Esophagus squamous epithelium (tissue), 5 donors: ENCODE data around the gene GRIK4. TPM values are rescaled to one million over a fixed set of nuclear protein-coding genes. Genes with fewer than 3 reads are reported as not detected.

ENCODE experiments used
- DNase-seq: peaks from one replicate; lab custom pipeline; 2025; lab: John Stamatoyannopoulos, UW
- H3K27ac ChIP-seq, 4 donors: fragments of 200-600 bp; sonication (generic); one replicate each; pipeline ENCODE4 v1.5.1; 2016 to 2019; ENCODE audit warnings: mild to moderate bottlenecking in 1 of 4
- H3K27me3 ChIP-seq, 4 donors: fragments of 200-600 bp; sonication (generic); 1 replicate in 3 of 4; 2 replicates in 1 of 4; pipeline versions ENCODE4 v1.5.1 to v1.6.0; 2017 to 2021; ENCODE audit warnings: antibody characterized with exemption in 1 of 4
- H3K36me3 ChIP-seq, 3 donors: fragments of 200-600 bp; sonication (generic); one replicate each; pipeline ENCODE4 v1.5.1; 2016 to 2019
- H3K4me1 ChIP-seq, 3 donors: fragments of 200-600 bp; sonication (generic); one replicate each; pipeline ENCODE4 v1.5.1; 2017 to 2019
- H3K4me3 ChIP-seq, 4 donors: fragments of 200-600 bp; sonication (generic); 1 replicate in 3 of 4; 2 replicates in 1 of 4; pipeline ENCODE4 v1.5.1; 2016 to 2019; ENCODE audit warnings: mild to moderate bottlenecking in 2 of 4, moderate library complexity in 1 of 4
- H3K9me3 ChIP-seq, 3 donors: fragments of 200-600 bp; sonication (generic); one replicate each; pipeline ENCODE4 v1.5.1; 2016 to 2019
- CTCF ChIP-seq, 6 experiments: fragments of 450-650 bp in 4 of 6; fragments of 200-600 bp in 2 of 6; sonication (generic) in 2 of 6; IDR thresholded peaks; one replicate each; pipeline ENCODE4 v1.5.1; 2016 to 2019; ENCODE audit warnings: antibody characterized with exemption in 6 of 6, mild to moderate bottlenecking in 4 of 6, moderate library complexity in 4 of 6
- POLR2A ChIP-seq, 4 donors: fragments of 450-650 bp; IDR thresholded peaks; one replicate each; pipeline ENCODE4 v1.6.1; 2017; ENCODE audit warnings: antibody characterized with exemption in 4 of 4, mild to moderate bottlenecking in 4 of 4, moderate library complexity in 3 of 4
- WGBS, 2 donors: methylation state at CpG; one replicate each; pipeline ENCODE4 v1.1.5; 2018; 5-methylcytosine and 5-hydroxymethylcytosine counted together
- intact Hi-C: fragments of 100-400 bp; cut with DNase I; formaldehyde crosslinking; loops from one replicate; pipeline ENCODE4 v1.15.0; 2022
- total RNA-seq, 4 donors: library from RNA; depleted of rRNA; stranded (reverse); fragments of >200 nt; gene quantifications; one replicate each; pipeline ENCODE4 v1.1.0, GENCODE V29; 2016
- donor health status: DM: yes; HTN: yes; CAD: no.

GRIK4 gene
- total RNA-seq, 4 donors from 2014 or later = 0.15 to 0.19 TPM; not detected in 2

- TF ChIP-seq POLR2A (IDR thresholded peaks at IDR 0.05) = no peak
- no peak for TF ChIP-seq CTCF (IDR thresholded peaks at IDR 0.05)
- DNase-seq = no peak
- Histone ChIP-seq H3K36me3 (no peaks in the 10 kb centered on the region), H3K27me3 (peaks cover 0 to 78% (median 9%) of the 10 kb centered on the region in 4 donors), H3K4me3 (no peak overlapping the region), H3K27ac (no peak overlapping the region), H3K9me3 (no peaks in the 10 kb centered on the region), H3K4me1 (peaks cover 11 to 21% (median 13%) of the 10 kb centered on the region in 3 donors)
- intact Hi-C loops = no loop called here
- 71 to 84% methylated on average over 5 of the region's 5 CpGs for WGBS, 2 donors
These were observed 54.6 kb downstream of the GRIK4 start for GRCh38 chr11:120566176-120566575.

- intact Hi-C loops = no loop called here
- peaks cover 11 to 18% (median 13%) of the 10 kb centered on the region in 3 donors for H3K4me1 ChIP-seq
- 53 to 69% methylated on average over 7 to 8 of the region's 8 CpGs for WGBS, 2 donors
These were observed 57.2 kb downstream of the GRIK4 start for GRCh38 chr11:120568572-120569307.

GRCh38 chr11:120569861-120570260, 58.3 kb downstream of the GRIK4 start:
- Histone ChIP-seq H3K4me3 (no peak overlapping the region), H3K27ac (no peak overlapping the region), H3K36me3 (no peaks in the 10 kb centered on the region), H3K27me3 (peaks cover 0 to 50% (median under 1%) of the 10 kb centered on the region in 4 donors), H3K4me1 (peaks cover 3 to 7% (median 3%) of the 10 kb centered on the region in 3 donors), H3K9me3 (no peaks in the 10 kb centered on the region)
- 62 to 65% methylated on average over 7 of the region's 7 CpGs for whole genome bisulfite sequencing, 2 donors
- DNase-seq = no peak
- intact Hi-C loops = no loop called here
- no peak for TF ChIP-seq CTCF (IDR thresholded peaks at IDR 0.05)
- no peak for TF ChIP-seq POLR2A (IDR thresholded peaks at IDR 0.05)

More at GRCh38 chr11:120568572-120569307, 57.2 kb downstream of the GRIK4 start:
- H3K9me3 ChIP-seq = no peaks in the 10 kb centered on the region
- H3K27me3 ChIP-seq = peaks cover 0 to 61% (median 8%) of the 10 kb centered on the region in 4 donors
- no peak for DNase-seq
- H3K27ac ChIP-seq = no peak overlapping the region
- no peaks in the 10 kb centered on the region for H3K36me3 ChIP-seq
- no peak for TF ChIP-seq CTCF (IDR thresholded peaks at IDR 0.05)
- TF ChIP-seq POLR2A (IDR thresholded peaks at IDR 0.05) = no peak
- no peak overlapping the region for H3K4me3 ChIP-seq

- DNase-seq = no peak
- intact Hi-C loops = no loop called here
- Histone ChIP-seq H3K4me3 (no peak overlapping the region), H3K9me3 (no peaks in the 10 kb centered on the region), H3K4me1 (no peaks in the 10 kb centered on the region), H3K27ac (no peak overlapping the region), H3K27me3 (peaks cover 0 to 43% (median 0%) of the 10 kb centered on the region in 4 donors), H3K36me3 (no peaks in the 10 kb centered on the region)
- WGBS, 2 donors = no CpG with 5 or more reads among the region's 1 CpG
- no peak for TF ChIP-seq POLR2A (IDR thresholded peaks at IDR 0.05)
- TF ChIP-seq CTCF (IDR thresholded peaks at IDR 0.05) = no peak
These were observed 59.9 kb downstream of the GRIK4 start for GRCh38 chr11:120571476-120571875.

- Histone ChIP-seq H3K4me3 (no peak overlapping the region), H3K36me3 (no peaks in the 10 kb centered on the region), H3K27me3 (peaks cover 0 to 47% (median 0%) of the 10 kb centered on the region in 4 donors), H3K9me3 (no peaks in the 10 kb centered on the region), H3K4me1 (no peaks in the 10 kb centered on the region), H3K27ac (no peak overlapping the region)
- TF ChIP-seq POLR2A (IDR thresholded peaks at IDR 0.05) (no peak), CTCF (IDR thresholded peaks at IDR 0.05) (no peak)
- 83 to 93% methylated on average over 5 to 8 of the region's 10 CpGs for WGBS, 2 donors
- no peak for DNase-seq
- intact Hi-C loops = no loop called here
These were observed 62.3 kb downstream of the GRIK4 start for GRCh38 chr11:120573756-120574354.
